Parathyroid adenoma (tissue), 2 donors: ENCODE results near the gene LSM14A.
"Not testable (repeated sequence)": the region's sequence is repeated elsewhere in the genome, so short reads cannot be mapped to it uniquely, and the experiment has no call there.

Source experiments
- H2AFZ ChIP-seq: fragments of 300-600 bp; sonication (generic); one replicate; pipeline ENCODE4 v1.7.0; 2017; ENCODE audit warnings: antibody characterized with exemption, mild to moderate bottlenecking
- H3K27ac ChIP-seq: fragments of 300-600 bp; sonication (generic); one replicate; pipeline ENCODE4 v1.7.0; 2017
- H3K27me3 ChIP-seq: fragments of 300-600 bp; sonication (generic); one replicate; pipeline ENCODE4 v1.7.0; 2017; ENCODE audit warnings: low read length; ENCODE audit not compliant: control insufficient read depth, insufficient read depth
- H3K36me3 ChIP-seq: fragments of 300-600 bp; sonication (generic); one replicate; pipeline ENCODE4 v1.7.0; 2017; ENCODE audit warnings: low read length; ENCODE audit not compliant: control insufficient read depth, insufficient read depth
- H3K4me1 ChIP-seq: fragments of 300-600 bp; sonication (generic); one replicate; pipeline ENCODE4 v1.7.0; 2017; ENCODE audit warnings: control low read depth
- H3K4me2 ChIP-seq: fragments of 300-600 bp; sonication (generic); one replicate; pipeline ENCODE4 v1.7.0; 2017; ENCODE audit warnings: low read length
- H3K4me3 ChIP-seq: fragments of 300-600 bp; sonication (generic); one replicate; pipeline ENCODE4 v1.7.0; 2017; ENCODE audit warnings: low read depth, low read length
- H3K79me2 ChIP-seq: fragments of 300-600 bp; sonication (generic); one replicate; pipeline ENCODE4 v1.7.0; 2017; ENCODE audit warnings: control low read depth
- H3K9ac ChIP-seq: fragments of 300-600 bp; sonication (generic); one replicate; pipeline ENCODE4 v1.7.0; 2017; ENCODE audit warnings: mild to moderate bottlenecking
- H3K9me3 ChIP-seq: fragments of 300-600 bp; sonication (generic); one replicate; pipeline ENCODE4 v1.7.0; 2017; ENCODE audit warnings: low read length; ENCODE audit not compliant: control insufficient read depth
- TF ChIP-seq, protein P1 (sequence below): fragments of 300-600 bp; sonication (generic); IDR thresholded peaks from one replicate; pipeline ENCODE4 v1.7.0; 2017; ENCODE audit warnings: antibody characterized with exemption, mild to moderate bottlenecking
- donor health status: primary hyperparathyroidism.

The LSM14A gene

GRCh38 chr19:34191355-34191962 is 19.2 kb downstream of the LSM14A start:
- Histone ChIP-seq H3K4me1 (peaks cover 8% of the 10 kb centered on the region), H3K27me3 (no peaks in the 10 kb centered on the region), H3K4me3 (no peak overlapping the region), H3K36me3 (no peaks in the 10 kb centered on the region), H3K27ac (no peak overlapping the region), H3K9ac (no peak overlapping the region), H3K79me2 (peaks cover 21% of the 10 kb centered on the region), H3K9me3 (no peaks in the 10 kb centered on the region), H3K4me2 (no peak overlapping the region), H2AFZ (no peak overlapping the region)
- TF ChIP-seq, protein P1, sequence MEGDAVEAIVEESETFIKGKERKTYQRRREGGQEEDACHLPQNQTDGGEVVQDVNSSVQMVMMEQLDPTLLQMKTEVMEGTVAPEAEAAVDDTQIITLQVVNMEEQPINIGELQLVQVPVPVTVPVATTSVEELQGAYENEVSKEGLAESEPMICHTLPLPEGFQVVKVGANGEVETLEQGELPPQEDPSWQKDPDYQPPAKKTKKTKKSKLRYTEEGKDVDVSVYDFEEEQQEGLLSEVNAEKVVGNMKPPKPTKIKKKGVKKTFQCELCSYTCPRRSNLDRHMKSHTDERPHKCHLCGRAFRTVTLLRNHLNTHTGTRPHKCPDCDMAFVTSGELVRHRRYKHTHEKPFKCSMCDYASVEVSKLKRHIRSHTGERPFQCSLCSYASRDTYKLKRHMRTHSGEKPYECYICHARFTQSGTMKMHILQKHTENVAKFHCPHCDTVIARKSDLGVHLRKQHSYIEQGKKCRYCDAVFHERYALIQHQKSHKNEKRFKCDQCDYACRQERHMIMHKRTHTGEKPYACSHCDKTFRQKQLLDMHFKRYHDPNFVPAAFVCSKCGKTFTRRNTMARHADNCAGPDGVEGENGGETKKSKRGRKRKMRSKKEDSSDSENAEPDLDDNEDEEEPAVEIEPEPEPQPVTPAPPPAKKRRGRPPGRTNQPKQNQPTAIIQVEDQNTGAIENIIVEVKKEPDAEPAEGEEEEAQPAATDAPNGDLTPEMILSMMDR, result no peak

DNA sequence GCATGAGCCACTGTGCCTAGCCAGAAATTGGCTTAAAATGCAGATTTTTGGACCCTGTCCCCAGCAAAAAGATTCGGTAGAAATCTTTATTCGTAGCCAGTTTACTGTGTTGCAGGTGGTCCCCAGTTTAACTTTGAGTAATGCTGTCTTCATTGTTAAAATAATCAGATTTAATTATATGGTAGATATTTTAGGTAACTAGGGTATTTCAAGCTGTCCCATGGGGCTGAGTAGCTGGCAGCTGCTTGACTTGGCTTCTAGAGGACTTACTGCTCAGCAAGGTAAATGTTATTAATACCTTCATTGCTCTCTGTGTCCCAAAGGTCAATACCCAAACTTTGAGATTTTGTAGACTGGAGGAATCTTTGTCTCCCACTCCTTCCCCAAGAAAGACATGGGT is 21.1 kb downstream of the LSM14A start:
- Histone ChIP-seq H3K4me1 (peaks cover 2% of the 10 kb centered on the region), H3K36me3 (no peaks in the 10 kb centered on the region), H3K4me2 (no peak overlapping the region), H3K4me3 (no peak overlapping the region), H3K79me2 (peaks cover 20% of the 10 kb centered on the region), H3K27me3 (no peaks in the 10 kb centered on the region), H3K9ac (no peak overlapping the region), H3K27ac (no peak overlapping the region), H2AFZ (no peak overlapping the region), H3K9me3 (no peaks in the 10 kb centered on the region)
- TF ChIP-seq, protein P1, result no peak

- Histone ChIP-seq H3K27ac (no peak overlapping the region), H3K9ac (no peak overlapping the region), H3K4me3 (no peak overlapping the region), H3K79me2 (peaks cover 19% of the 10 kb centered on the region), H3K9me3 (no peaks in the 10 kb centered on the region), H3K27me3 (no peaks in the 10 kb centered on the region), H3K4me1 (peaks cover 2% of the 10 kb centered on the region), H3K36me3 (no peaks in the 10 kb centered on the region), H3K4me2 (no peak overlapping the region), H2AFZ (no peak overlapping the region)
- TF ChIP-seq, protein P1, result no peak
These were observed 21.6 kb downstream of the LSM14A start for GRCh38 chr19:34193876-34194275.

DNA sequence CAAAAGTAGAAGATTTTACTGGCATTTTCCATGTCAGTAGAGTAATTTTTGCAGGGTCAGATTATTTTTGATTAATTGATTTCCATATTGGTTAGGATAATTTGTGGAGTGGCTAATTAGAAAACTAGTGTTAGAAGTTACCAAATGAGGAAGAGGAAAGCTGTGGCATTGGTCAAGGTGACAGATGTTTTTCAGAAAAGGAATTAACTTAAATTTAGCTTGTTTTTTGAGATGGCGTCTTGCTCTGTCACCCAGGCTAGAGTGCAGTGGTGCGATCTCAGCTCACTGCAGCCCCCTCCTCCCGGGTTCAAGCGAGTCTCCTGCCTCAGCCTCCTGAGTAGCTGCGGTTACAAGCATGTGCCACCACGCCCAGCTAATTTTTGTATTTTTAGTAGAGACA is 28.8 kb downstream of the LSM14A start:
- no peak overlapping the region for H2AFZ ChIP-seq
- H3K4me2 ChIP-seq, result no peak overlapping the region
- H3K4me3 ChIP-seq, result no peak overlapping the region
- no peaks in the 10 kb centered on the region for H3K9me3 ChIP-seq
- H3K36me3 ChIP-seq, result no peaks in the 10 kb centered on the region
- peaks cover 25% of the 10 kb centered on the region for H3K79me2 ChIP-seq
- no peaks in the 10 kb centered on the region for H3K4me1 ChIP-seq
- H3K27me3 ChIP-seq, result no peaks in the 10 kb centered on the region
- TF ChIP-seq, protein P1, result no peak
- H3K9ac ChIP-seq, result no peak overlapping the region
- H3K27ac ChIP-seq, result no peak overlapping the region

GRCh38 chr19:34205324-34205723 is 33.0 kb downstream of the LSM14A start:
- not testable (repeated sequence) for H3K36me3 ChIP-seq, H2AFZ ChIP-seq, H3K4me3 ChIP-seq, H3K27ac ChIP-seq, H3K4me2 ChIP-seq, H3K27me3 ChIP-seq, H3K9ac ChIP-seq, H3K4me1 ChIP-seq, H3K9me3 ChIP-seq
- H3K79me2 ChIP-seq, result peaks cover 22% of the 10 kb centered on the region
